OCI-LY7 (cell line): ENCODE data around the gene CTSE. TPM values are rescaled to one million over a fixed set of nuclear protein-coding genes. Genes with fewer than 3 reads are reported as not detected.

Source experiments
- BruUV-seq: library from RNA; stranded (reverse); fragments of 400-500 nt; replicated peaks from 2 replicates; lab custom pipeline; 2021; lab: Mats Ljungman, UMichigan
- CTCF ChIA-PET: fragments of 300-600 bp; sonication (Branson Sonifier 250); formaldehyde crosslinking; loops from one replicate; lab custom pipeline; 2022; ENCODE audit warnings: antibody characterized with exemption; ENCODE audit not compliant: unreplicated experiment; lab: Charles Lee
- POLR2A ChIA-PET: fragments of 300-600 bp; sonication (Branson Sonifier 250); formaldehyde crosslinking; loops from one replicate; lab custom pipeline; 2022; ENCODE audit warnings: antibody characterized with exemption; lab: Charles Lee
- DNase-seq: peaks from one replicate; pipeline ENCODE4 v3.0.0-alpha.2; 2015; ENCODE audit warnings: low spot score
- H2AFZ ChIP-seq: fragments of 200-600 bp; sonication (generic), shearing (Covaris generic); 2 replicates; pipeline ENCODE4 v1.6.1; 2014; ENCODE audit warnings: mild to moderate bottlenecking, antibody characterized with exemption, low read length, moderate library complexity
- H3K27ac ChIP-seq: fragments of 200-600 bp; sonication (generic); 2 replicates; pipeline ENCODE4 v1.5.1; 2014; ENCODE audit warnings: mixed run types, low read depth, mild to moderate bottlenecking, moderate library complexity, low read length, inconsistent platforms; ENCODE audit not compliant: poor library complexity, severe bottlenecking
- H3K36me3 ChIP-seq: fragments of 200-600 bp; sonication (generic); 2 replicates; pipeline ENCODE4 v1.6.1; 2014; ENCODE audit warnings: mild to moderate bottlenecking, antibody characterized with exemption, low read length, moderate library complexity, mixed read lengths; ENCODE audit not compliant: insufficient read depth
- H3K4me1 ChIP-seq: fragments of 200-600 bp; sonication (generic); 2 replicates; pipeline ENCODE4 v1.5.1; 2014; ENCODE audit warnings: mild to moderate bottlenecking, low read length; ENCODE audit not compliant: insufficient read depth, poor library complexity, severe bottlenecking
- H3K4me2 ChIP-seq: fragments of 200-600 bp; sonication (generic); 2 replicates; pipeline ENCODE4 v1.6.1; 2014; ENCODE audit warnings: mild to moderate bottlenecking, low read length
- H3K4me3 ChIP-seq: fragments of 200-600 bp; sonication (generic); 2 replicates; pipeline ENCODE4 v1.5.1; 2014; ENCODE audit warnings: mild to moderate bottlenecking, low read depth, low read length; ENCODE audit not compliant: poor library complexity, severe bottlenecking
- H3K79me2 ChIP-seq: fragments of 200-600 bp; sonication (generic); 2 replicates; pipeline ENCODE4 v1.6.1; 2016; ENCODE audit warnings: low read depth, mild to moderate bottlenecking, low read length, moderate library complexity, mixed read lengths; ENCODE audit not compliant: insufficient read depth
- H3K9me2 ChIP-seq: fragments of 200-600 bp; sonication (generic); 2 replicates; pipeline ENCODE4 v1.6.1; 2016; ENCODE audit warnings: mild to moderate bottlenecking, low read length, mixed read lengths; ENCODE audit not compliant: insufficient read depth
- H3K9me3 ChIP-seq: fragments of 200-600 bp; sonication (generic); 2 replicates; pipeline ENCODE4 v1.6.1; 2014; ENCODE audit warnings: mild to moderate bottlenecking, mixed run types, low read length, mixed read lengths
- H4K20me1 ChIP-seq: fragments of 200-600 bp; sonication (generic); 2 replicates; pipeline ENCODE4 v1.6.1; 2014; ENCODE audit warnings: mild to moderate bottlenecking, antibody characterized with exemption, low read length, moderate library complexity, mixed read lengths; ENCODE audit not compliant: insufficient read depth
- EZH2phosphoT487 ChIP-seq: fragments of 200-600 bp; sonication (generic); IDR thresholded peaks from 2 replicates; pipeline ENCODE4 v1.6.1; 2018; ENCODE audit warnings: low read depth, borderline replicate concordance, mild to moderate bottlenecking, mixed run types, antibody characterized with exemption, low read length, moderate library complexity, mixed read lengths
- intact Hi-C: fragments of 100-400 bp; cut with micrococcal nuclease; formaldehyde crosslinking; loops from one replicate; pipeline ENCODE4 v1.10.0; 2022; ENCODE audit not compliant: unreplicated experiment
- total RNA-seq, 2 experiments: library from RNA; depleted of rRNA in 1 of 2; stranded (reverse); fragments of >200 nt in 1 of 2; shearing (Covaris generic) in 1 of 2; gene quantifications; 2 replicates each; pipeline ENCODE4 v1.2.3, GENCODE V29; 2014 to 2022
- TF ChIP-seq, protein P1 (sequence below): fragments of 200-600 bp; sonication (generic); conservative IDR thresholded peaks from 2 replicates; pipeline ENCODE4 v1.5.1; 2014; ENCODE audit warnings: mild to moderate bottlenecking, antibody characterized with exemption, low read length, moderate library complexity, mixed read lengths

CTSE gene
- total RNA-seq, 2 experiments from 2014 or later, result not detected

DNA sequence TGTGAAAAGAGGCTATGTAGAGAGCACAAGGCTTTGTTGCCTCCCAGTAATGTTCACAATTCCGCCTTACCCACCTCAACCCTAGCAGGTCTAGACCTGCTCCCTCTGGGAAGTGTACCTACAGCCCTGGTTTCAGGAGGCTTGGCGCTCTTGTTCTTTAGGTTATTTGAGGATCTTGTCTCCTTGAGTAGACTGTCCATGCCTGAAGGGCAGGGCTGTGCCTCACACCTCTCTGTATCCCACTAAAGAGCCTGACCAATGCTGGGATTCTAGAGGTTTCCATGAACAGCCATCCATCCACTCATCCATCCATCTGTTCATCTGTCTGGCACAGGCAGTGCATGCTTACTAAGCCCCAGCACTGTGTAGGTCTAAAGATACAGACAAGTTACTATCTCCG, 21.5 kb downstream of the CTSE start:
- H3K79me2 ChIP-seq, result no peaks in the 10 kb centered on the region
- TF ChIP-seq EZH2phosphoT487, result no peak
- TF ChIP-seq, protein P1, sequence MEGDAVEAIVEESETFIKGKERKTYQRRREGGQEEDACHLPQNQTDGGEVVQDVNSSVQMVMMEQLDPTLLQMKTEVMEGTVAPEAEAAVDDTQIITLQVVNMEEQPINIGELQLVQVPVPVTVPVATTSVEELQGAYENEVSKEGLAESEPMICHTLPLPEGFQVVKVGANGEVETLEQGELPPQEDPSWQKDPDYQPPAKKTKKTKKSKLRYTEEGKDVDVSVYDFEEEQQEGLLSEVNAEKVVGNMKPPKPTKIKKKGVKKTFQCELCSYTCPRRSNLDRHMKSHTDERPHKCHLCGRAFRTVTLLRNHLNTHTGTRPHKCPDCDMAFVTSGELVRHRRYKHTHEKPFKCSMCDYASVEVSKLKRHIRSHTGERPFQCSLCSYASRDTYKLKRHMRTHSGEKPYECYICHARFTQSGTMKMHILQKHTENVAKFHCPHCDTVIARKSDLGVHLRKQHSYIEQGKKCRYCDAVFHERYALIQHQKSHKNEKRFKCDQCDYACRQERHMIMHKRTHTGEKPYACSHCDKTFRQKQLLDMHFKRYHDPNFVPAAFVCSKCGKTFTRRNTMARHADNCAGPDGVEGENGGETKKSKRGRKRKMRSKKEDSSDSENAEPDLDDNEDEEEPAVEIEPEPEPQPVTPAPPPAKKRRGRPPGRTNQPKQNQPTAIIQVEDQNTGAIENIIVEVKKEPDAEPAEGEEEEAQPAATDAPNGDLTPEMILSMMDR, result no peak
- no peaks in the 10 kb centered on the region for H4K20me1 ChIP-seq
- ChIA-PET CTCF (interaction anchor here (0.5 kb wide), 1 partner anchor 15 kb away, joined by 3 read pairs; no protein-coding TSS in a partner anchor), POLR2A (interaction anchor here (0.7 kb wide), 1 partner anchor 583 kb away, joined by 3 read pairs; no protein-coding TSS in a partner anchor)
- H3K4me3 ChIP-seq, result no peak overlapping the region
- H3K27ac ChIP-seq, result no peak overlapping the region
- no peaks in the 10 kb centered on the region for H3K9me3 ChIP-seq
- no peaks in the 10 kb centered on the region for H3K36me3 ChIP-seq
- H3K4me1 ChIP-seq, result no peaks in the 10 kb centered on the region
- no peak overlapping the region for H3K4me2 ChIP-seq
- no peak overlapping the region for H2AFZ ChIP-seq
- no peaks in the 10 kb centered on the region for H3K9me2 ChIP-seq
- intact Hi-C loops, result no loop called here
- DNase-seq, result no peak
- no TSS peak for BruUV-seq

DNA sequence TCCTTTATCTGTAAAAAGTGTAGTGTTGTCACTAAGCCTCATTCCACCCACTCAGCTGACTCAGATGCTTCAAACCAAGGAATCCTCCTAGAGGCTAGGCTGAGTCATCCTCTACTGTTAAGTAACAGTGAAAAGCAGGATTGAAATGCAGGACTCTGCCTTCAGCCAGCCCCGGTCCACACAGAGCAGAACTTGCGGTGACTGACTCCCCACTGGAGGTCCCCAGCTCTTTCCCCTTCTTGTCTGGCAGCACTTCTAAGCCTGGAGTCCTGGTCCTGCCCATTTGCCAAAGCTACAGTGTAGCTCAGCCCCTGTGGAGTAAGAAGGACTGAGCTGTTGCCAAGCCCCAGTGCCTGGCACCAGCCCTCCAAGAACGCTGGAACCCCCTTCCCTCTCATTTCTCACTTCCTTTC, 22.2 kb downstream of the CTSE start:
- no TSS peak for BruUV-seq
- ChIA-PET POLR2A (no interaction called here), CTCF (interaction anchor here (0.5 kb wide), 1 partner anchor 14 kb away, joined by 3 read pairs; no protein-coding TSS in a partner anchor)
- Histone ChIP-seq H3K36me3 (no peaks in the 10 kb centered on the region), H3K9me2 (no peaks in the 10 kb centered on the region), H3K4me2 (no peak overlapping the region), H3K27ac (no peak overlapping the region), H3K79me2 (no peaks in the 10 kb centered on the region), H2AFZ (no peak overlapping the region), H3K4me3 (no peak overlapping the region), H3K9me3 (no peaks in the 10 kb centered on the region), H3K4me1 (no peaks in the 10 kb centered on the region), H4K20me1 (no peaks in the 10 kb centered on the region)
- DNase-seq, result no peak
- TF ChIP-seq EZH2phosphoT487, result no peak
- TF ChIP-seq, protein P1, result no peak
- intact Hi-C loops, result no loop called here

DNA sequence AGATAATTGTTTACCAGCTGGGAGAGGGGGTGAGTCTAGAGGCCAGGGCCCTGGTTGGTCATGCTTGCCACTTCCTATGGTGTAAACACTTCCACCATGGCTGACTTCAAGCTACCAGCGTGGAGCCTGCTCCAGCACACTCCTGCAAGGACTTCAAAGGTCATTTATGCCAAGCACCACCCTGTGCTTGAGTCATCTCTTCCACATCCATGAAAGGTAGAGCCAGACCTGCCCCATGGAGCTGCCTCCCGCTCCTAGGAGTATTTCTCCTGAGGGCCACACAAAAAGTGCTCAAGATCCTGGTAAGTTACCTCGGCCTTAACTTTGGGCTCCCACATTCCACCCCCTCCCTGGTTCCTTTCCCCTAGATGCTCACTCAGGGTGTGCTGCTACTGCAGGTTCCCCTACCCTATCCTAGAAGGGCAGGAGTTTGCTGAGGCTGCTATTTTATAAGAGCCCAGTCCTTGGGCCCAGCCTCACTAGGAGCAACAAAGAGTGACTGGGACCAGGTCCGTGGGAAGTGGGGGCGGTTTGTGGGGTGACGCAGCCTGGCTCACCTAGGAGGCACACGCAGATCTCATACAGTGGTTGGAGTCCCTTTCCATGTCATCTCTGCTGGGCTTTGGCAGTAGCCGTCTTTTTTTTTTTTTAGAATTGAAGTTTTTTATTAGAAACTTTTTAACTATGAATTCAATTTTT, 22.9 kb downstream of the CTSE start:
- ChIA-PET CTCF (interaction anchor here (0.5 kb wide), 1 partner anchor 180 kb away, joined by 3 read pairs; no protein-coding TSS in a partner anchor), POLR2A (no interaction called here)
- intact Hi-C loops, result no loop called here
- H2AFZ ChIP-seq, result no peak overlapping the region
- H3K27ac ChIP-seq, result no peak overlapping the region
- no peak for DNase-seq
- H3K4me1 ChIP-seq, result no peaks in the 10 kb centered on the region
- no peaks in the 10 kb centered on the region for H3K79me2 ChIP-seq
- H3K9me2 ChIP-seq, result no peaks in the 10 kb centered on the region
- no peak for TF ChIP-seq EZH2phosphoT487
- TF ChIP-seq, protein P1, result no peak
- H3K9me3 ChIP-seq, result no peaks in the 10 kb centered on the region
- no peak overlapping the region for H3K4me3 ChIP-seq
- no peaks in the 10 kb centered on the region for H3K36me3 ChIP-seq
- no TSS peak for BruUV-seq
- no peak overlapping the region for H3K4me2 ChIP-seq
- no peaks in the 10 kb centered on the region for H4K20me1 ChIP-seq
